ENCODE data around the gene VWA5B1.

GRCh38 chr1:20284046-20284445 is 6.6 kb upstream of the VWA5B1 start:
- TF ChIP-seq EP300 (IDR thresholded peaks at IDR 0.05), result no peak
- no peak for TF ChIP-seq CTCF (IDR thresholded peaks at IDR 0.05)
- TF ChIP-seq POLR2A (IDR thresholded peaks at IDR 0.05), result no peak
